Measurements from ENCODE around the gene NEURL1.

GRCh38 chr10:103534621-103535498, 41.4 kb downstream of the NEURL1 start:
- no peak for TF ChIP-seq GATA2 (IDR thresholded peaks at IDR 0.05; ENCODE audit: low read depth, low read length)
- TF ChIP-seq GATA3 (IDR thresholded peaks at IDR 0.05; ENCODE audit: low read depth, low read length), result no peak

Measured in SH-SY5Y (cell line).